Panc1 (cell line): ENCODE data around the gene WNK2.
"Not testable (repeated sequence)": the region's sequence is repeated elsewhere in the genome, so short reads cannot be mapped to it uniquely, and the experiment has no call there.

Experiments
- CTCF ChIP-seq: fragments of 450-650 bp; IDR thresholded peaks from 2 replicates; pipeline ENCODE4 v1.5.1; 2017; ENCODE audit warnings: mild to moderate bottlenecking
- POLR2AphosphoS5 ChIP-seq: IDR thresholded peaks from 2 replicates; pipeline ENCODE4 v1.6.1; 2012; ENCODE audit warnings: mild to moderate bottlenecking, low read depth, low read length, moderate library complexity
- SIN3A ChIP-seq: IDR thresholded peaks from 2 replicates; pipeline ENCODE4 v1.6.1; 2012; ENCODE audit warnings: low read depth, mild to moderate bottlenecking, low read length, moderate library complexity, borderline replicate concordance; ENCODE audit not compliant: insufficient read depth
- TF ChIP-seq, protein P1 (sequence below), 2 experiments: IDR thresholded peaks; 2 replicates each; pipeline ENCODE4 v1.6.1; 2011 to 2012; ENCODE audit warnings: low read depth in 2 of 2, control low read depth in 1 of 2, low read length in 1 of 2, mild to moderate bottlenecking in 1 of 2, moderate library complexity in 1 of 2; ENCODE audit not compliant: insufficient read depth in 1 of 2

- TF ChIP-seq CTCF, SIN3A, POLR2AphosphoS5: not testable (repeated sequence)
- TF ChIP-seq, protein P1, sequence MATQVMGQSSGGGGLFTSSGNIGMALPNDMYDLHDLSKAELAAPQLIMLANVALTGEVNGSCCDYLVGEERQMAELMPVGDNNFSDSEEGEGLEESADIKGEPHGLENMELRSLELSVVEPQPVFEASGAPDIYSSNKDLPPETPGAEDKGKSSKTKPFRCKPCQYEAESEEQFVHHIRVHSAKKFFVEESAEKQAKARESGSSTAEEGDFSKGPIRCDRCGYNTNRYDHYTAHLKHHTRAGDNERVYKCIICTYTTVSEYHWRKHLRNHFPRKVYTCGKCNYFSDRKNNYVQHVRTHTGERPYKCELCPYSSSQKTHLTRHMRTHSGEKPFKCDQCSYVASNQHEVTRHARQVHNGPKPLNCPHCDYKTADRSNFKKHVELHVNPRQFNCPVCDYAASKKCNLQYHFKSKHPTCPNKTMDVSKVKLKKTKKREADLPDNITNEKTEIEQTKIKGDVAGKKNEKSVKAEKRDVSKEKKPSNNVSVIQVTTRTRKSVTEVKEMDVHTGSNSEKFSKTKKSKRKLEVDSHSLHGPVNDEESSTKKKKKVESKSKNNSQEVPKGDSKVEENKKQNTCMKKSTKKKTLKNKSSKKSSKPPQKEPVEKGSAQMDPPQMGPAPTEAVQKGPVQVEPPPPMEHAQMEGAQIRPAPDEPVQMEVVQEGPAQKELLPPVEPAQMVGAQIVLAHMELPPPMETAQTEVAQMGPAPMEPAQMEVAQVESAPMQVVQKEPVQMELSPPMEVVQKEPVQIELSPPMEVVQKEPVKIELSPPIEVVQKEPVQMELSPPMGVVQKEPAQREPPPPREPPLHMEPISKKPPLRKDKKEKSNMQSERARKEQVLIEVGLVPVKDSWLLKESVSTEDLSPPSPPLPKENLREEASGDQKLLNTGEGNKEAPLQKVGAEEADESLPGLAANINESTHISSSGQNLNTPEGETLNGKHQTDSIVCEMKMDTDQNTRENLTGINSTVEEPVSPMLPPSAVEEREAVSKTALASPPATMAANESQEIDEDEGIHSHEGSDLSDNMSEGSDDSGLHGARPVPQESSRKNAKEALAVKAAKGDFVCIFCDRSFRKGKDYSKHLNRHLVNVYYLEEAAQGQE (IDR thresholded peaks at IDR 0.05; ENCODE audit: insufficient read depth in 1 of 2, low read depth in 2 of 2, low read length in 1 of 2): not testable (repeated sequence)
These were observed 169.7 kb downstream of the WNK2 start for GRCh38 chr9:93353413-93354310.
